NCI-H2196 (cell line): ENCODE measurements around the gene ARMH3.

Experiments
- DNase-seq: peaks from one replicate; lab custom pipeline; 2025; ENCODE audit not compliant: unreplicated experiment; lab: John Stamatoyannopoulos, UW

The ARMH3 gene

DNA sequence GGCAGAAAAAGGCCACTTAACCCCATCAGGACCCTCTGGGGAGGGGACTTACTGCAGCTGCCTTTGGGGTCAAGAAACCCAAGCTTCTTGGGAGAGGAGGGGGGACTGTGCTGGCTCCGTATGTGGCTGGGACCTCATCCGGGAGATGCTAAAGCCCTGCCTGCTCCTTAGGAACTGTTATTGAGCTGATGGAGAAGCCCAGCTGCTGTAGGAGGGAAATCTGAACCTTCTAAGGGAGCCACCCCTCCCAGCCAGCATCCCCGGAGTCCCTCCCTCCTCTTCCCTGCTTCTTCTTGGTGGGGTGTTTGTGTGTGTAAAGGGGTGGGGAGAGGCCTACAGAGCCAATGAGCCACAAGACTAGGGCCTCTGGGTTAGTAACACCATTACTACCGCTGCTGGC lies 220.6 kb downstream of the ARMH3 start:
- no peak for DNase-seq

DNA sequence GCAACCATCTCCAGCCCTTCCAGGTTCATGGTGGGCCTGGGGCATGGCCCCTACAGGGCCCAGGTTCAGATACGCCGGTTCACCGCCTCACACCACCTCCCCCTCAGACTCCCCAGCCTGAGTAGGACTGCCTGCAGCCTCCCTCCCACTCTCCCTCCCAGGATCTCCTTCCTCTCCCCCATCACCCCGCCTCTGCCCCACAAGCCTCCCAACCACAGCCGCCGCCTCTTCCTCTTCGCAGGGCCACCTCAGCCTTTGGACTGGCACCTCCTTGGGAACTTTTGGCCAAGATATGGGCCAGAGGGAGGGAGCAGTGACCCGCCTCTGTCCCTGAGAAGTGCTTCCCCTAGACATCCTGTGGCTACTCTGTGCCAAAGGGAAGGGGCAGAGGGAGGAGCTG lies 221.6 kb downstream of the ARMH3 start:
- DNase-seq: no peak

DNA sequence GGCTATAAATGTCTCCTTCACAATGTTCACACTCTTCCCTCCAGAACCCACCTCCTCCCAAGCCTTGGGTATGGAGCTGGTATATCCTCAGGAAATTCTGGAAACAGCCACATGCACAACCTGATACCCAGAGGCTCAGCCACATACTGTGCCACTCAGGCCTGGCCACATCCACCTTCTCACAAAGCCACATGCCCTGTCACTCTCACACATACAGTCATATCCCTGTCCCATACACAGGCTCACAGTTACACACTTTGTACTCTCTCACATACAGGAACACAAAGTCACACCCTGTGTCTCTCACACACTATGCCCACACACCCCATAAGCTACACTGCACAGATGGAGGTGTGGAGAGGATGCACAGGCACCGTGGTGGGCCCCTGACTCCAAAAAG lies 222.5 kb downstream of the ARMH3 start:
- no peak for DNase-seq

DNA sequence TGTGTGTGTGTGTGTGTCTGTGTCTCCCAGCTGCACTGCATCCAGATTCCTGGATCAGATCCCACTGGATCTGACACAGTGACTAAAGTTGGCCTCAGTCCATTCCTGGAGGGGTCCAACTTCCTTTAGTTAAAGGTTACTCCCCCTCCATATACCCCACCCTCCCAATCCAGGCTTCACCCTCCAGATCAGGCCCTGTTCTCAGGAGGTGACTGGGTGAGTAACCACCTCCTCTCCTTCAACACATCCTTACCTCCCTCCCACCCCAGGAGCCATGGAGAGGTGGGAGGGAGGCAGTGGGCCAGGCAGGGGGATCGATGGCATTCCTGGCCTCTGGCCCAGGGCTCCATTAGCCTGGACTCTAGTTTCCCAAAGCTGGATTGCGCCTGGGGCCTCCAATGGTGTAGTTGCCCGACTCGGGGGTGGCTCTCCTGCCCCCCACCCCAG lies 223.6 kb downstream of the ARMH3 start:
- DNase-seq: no peak

GRCh38 chr10:101831169-101831811 lies 224.7 kb downstream of the ARMH3 start:
- no peak for DNase-seq

- peak; percentile 88 for DNase-seq
Observed at GRCh38 chr10:101830322-101831168, 225.4 kb downstream of the ARMH3 start.

DNA sequence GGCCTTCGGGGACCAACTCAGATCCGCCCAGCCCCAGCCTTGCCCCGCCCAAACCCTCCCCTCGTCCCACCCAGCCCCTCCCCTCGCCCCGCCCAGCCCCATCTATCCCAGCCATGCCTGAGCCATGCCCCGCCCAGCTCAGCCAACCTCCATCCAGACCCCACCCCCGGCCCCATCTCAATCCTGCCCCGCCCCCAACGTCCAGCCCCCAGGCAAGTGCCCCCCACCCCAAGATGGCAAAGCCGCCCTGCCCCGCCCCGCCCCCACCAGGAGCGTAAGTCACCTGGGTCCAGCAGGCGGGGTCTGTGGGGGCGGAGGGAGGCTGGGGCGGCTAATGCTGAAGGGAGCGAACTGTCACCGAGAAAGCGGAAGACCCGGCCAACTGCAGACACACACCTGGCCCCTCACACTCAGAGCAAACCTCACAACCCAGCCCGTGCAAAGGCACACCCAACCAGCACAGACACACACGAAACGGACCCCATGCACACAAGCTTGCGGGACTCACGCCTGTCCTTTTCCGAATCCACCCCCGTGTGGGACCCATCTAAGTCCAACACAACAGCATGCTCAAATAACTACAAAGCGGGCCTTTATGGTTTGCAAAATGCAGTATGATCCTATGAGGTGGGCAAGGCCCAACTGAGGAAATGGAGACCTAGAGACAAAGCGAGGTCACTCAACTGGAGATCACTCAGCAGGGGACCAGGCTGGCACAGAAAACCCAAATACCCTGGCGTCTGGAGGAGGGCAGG lies 226.2 kb downstream of the ARMH3 start:
- DNase-seq: peak; percentile 36

DNA sequence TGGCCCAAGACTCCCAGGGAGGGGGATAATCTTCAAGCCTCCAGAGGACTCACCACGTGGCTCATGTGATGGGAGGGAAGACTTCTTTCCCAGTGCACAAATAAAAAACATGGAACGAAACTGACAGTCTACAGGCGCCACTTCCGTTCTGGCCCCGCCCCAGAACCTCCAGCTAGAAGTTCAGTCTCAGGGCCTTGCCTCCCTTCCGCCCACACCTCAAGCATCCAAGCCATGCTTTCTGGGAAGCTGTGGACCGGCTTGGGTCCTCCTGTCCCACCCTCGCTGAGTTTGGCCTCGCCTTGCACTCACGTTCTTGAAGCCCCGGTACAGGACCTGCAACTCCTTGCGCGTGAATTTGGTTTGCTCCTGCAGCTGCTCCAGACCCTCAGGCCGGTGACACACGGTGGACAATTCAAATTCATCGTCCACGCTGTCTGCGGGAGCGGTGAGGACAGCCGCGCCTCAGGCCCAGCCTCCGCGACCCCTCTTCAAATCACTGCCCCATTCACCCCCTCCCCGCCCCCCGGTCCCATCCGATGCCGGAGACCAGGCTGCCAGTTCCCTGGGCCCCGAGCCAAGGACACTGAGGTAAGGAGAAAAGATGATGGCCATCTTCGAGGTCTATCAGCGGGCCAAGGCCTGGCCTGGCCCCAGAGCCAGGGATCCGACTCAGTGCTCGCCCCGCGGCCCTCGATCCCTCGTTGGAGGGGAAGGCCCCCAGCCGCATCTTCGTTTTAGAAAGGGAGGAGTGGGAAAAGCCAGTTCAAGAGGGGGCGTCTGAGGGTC lies 227.0 kb downstream of the ARMH3 start:
- DNase-seq: no peak

GRCh38 chr10:101827919-101828600 lies 227.9 kb downstream of the ARMH3 start:
- no peak for DNase-seq

GRCh38 chr10:101826852-101827434 lies 229.0 kb downstream of the ARMH3 start:
- DNase-seq: no peak

GRCh38 chr10:101824736-101825135 lies 231.2 kb downstream of the ARMH3 start:
- DNase-seq: no peak

DNA sequence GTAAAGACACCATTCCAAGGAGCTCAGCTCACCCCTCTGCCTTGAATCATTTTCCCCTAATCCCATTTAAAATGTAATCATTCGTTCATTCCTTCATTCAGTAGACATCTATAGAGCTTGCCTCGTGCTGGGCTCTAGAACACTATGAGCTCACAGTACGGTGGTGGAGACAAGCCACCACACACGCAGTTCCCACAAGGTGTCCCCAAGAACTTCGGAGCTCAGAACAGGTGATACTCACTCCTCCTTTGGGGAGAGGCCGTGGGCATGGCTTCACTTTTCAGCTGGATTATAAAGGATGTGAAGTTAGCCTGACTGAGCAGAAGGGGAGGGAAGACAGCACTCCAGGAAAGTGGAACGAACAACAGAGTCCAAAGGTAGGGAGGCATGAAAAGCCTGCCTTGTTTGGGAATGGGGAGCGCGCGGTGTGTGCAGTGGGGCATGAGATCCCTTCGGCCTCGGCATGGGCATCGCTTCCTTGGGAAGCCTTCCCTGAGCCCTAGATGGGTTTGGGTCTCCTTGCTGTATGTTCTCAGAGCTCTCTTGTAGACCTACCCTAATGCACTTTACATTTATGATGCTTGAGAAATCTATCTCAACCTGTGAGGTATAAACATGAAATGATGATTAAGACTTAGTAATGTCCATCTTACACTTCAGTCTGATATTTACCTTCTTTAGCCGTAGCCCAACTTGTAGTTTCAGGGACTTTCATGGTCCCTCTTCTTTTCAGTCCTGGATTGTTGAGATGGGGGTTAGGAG lies 236.9 kb downstream of the ARMH3 start:
- no peak for DNase-seq

- peak; percentile 91 for DNase-seq
Observed at GRCh38 chr10:101818119-101818871, 237.7 kb downstream of the ARMH3 start, which contains the start of gene OGA. Gene OGA (minus strand): TSS chr10:101818444. CDS start chr10:101818022, 422 bp downstream.

- DNase-seq: no peak
Observed at GRCh38 chr10:101817337-101818118, 238.4 kb downstream of the ARMH3 start.

DNA sequence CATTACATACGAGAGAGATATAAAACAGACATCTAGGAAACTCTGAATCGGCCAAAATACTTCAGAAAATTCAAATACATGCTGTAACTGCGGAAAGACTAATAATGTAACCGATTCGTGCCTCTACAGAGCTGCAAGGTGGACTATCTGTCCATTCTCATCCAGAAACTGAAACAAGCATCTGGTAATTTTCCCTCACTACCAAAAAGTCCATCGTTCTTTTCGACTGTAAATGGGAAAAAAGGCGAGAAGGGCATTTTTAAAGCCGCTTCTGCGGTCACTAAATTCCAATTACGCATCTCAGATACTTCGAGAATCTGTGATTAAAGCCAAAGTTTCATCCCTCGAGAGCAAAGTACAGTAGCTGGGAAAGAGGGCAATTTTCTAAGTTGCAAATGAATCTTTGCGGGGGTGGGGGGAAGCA lies 239.0 kb downstream of the ARMH3 start:
- DNase-seq: no peak

GRCh38 chr10:101816376-101816775 lies 239.6 kb downstream of the ARMH3 start:
- DNase-seq: no peak

DNA sequence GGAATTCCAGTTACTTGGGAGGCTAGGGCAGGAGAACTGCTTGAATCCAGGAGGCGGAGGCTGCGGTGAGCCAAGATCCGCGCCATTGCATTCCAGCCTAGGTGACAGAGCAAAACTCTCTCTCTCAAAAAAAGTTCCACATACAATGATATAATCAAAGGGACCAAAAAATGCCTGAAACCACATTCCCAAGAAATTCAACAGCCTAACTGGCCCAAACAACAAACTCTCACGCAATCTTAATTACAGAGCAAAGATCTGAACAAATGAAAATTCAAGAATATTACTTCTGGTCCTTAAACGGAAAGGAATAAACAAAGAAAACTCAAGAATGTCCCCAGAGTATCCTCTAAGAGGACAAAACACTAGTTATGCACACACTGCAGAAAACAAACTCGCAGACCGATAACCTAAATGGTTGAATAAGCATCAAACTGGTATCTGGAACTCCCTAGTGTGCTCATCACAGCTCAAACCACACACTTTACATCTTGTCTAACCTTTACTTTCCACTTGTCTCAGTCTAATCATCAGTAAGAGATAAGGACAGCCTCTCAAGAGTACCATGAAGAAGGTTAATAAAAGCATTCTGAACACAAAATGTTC lies 241.4 kb downstream of the ARMH3 start:
- no peak for DNase-seq
